NB4 (cell line): Measurements from ENCODE around the gene ADGRB3.

Experiments used
- DNase-seq: peaks from one replicate; pipeline ENCODE4 v3.0.0; 2010; ENCODE audit warnings: low read depth
- H3K4me3 ChIP-seq: one replicate; pipeline ENCODE4 v1.5.1; 2011; ENCODE audit warnings: mild to moderate bottlenecking, low read depth, low read length, moderate library complexity
- MYC ChIP-seq: IDR thresholded peaks from 2 replicates; pipeline ENCODE4 v1.6.1; 2011; ENCODE audit warnings: low read depth, low read length
- POLR2A ChIP-seq: IDR thresholded peaks from 2 replicates; pipeline ENCODE4 v1.6.1; 2011; ENCODE audit warnings: mild to moderate bottlenecking; ENCODE audit not compliant: insufficient read length; ENCODE audit errors: extremely low read depth
- TF ChIP-seq, protein P1 (sequence below): IDR thresholded peaks from 2 replicates; pipeline ENCODE4 v1.6.1; 2011; ENCODE audit warnings: low read depth, low read length
- TF ChIP-seq, protein P2 (sequence below): IDR thresholded peaks from one replicate; pipeline ENCODE4 v1.5.1; 2012; ENCODE audit warnings: low read depth, low read length

ADGRB3 gene

DNA sequence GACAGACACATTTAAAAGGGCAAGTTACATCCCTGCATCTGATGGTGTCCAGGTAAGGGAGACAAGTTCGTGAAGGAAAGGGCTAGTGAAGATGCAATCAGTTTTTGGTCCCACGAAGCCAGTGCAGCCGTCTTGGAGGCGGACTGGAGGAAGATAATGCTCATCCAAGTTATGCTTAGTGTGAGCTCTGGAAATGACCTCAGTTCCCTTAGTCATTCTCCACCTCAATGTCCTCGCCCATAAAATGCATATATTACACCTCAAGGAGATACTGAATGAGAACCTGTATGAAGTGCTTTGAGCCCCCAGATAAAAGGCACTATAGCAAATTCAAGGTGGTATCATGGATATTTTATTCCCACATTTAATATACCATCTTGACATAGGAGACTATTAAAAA lies 358.8 kb downstream of the ADGRB3 start:
- TF ChIP-seq MYC = no peak
- TF ChIP-seq POLR2A = no peak
- TF ChIP-seq, protein P1, sequence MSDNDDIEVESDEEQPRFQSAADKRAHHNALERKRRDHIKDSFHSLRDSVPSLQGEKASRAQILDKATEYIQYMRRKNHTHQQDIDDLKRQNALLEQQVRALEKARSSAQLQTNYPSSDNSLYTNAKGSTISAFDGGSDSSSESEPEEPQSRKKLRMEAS = no peak
- TF ChIP-seq, protein P2, sequence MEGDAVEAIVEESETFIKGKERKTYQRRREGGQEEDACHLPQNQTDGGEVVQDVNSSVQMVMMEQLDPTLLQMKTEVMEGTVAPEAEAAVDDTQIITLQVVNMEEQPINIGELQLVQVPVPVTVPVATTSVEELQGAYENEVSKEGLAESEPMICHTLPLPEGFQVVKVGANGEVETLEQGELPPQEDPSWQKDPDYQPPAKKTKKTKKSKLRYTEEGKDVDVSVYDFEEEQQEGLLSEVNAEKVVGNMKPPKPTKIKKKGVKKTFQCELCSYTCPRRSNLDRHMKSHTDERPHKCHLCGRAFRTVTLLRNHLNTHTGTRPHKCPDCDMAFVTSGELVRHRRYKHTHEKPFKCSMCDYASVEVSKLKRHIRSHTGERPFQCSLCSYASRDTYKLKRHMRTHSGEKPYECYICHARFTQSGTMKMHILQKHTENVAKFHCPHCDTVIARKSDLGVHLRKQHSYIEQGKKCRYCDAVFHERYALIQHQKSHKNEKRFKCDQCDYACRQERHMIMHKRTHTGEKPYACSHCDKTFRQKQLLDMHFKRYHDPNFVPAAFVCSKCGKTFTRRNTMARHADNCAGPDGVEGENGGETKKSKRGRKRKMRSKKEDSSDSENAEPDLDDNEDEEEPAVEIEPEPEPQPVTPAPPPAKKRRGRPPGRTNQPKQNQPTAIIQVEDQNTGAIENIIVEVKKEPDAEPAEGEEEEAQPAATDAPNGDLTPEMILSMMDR = no peak
- no peak for DNase-seq
- H3K4me3 ChIP-seq = no peak overlapping the region

- TF ChIP-seq, protein P2 = no peak
- TF ChIP-seq MYC (no peak), POLR2A (no peak)
- TF ChIP-seq, protein P1 = no peak
- no peak for DNase-seq
- no peak overlapping the region for H3K4me3 ChIP-seq
Observed at GRCh38 chr6:68994521-68994920, 359.4 kb downstream of the ADGRB3 start.

- DNase-seq = no peak
Observed at GRCh38 chr6:69005199-69005598, 370.1 kb downstream of the ADGRB3 start.

DNA sequence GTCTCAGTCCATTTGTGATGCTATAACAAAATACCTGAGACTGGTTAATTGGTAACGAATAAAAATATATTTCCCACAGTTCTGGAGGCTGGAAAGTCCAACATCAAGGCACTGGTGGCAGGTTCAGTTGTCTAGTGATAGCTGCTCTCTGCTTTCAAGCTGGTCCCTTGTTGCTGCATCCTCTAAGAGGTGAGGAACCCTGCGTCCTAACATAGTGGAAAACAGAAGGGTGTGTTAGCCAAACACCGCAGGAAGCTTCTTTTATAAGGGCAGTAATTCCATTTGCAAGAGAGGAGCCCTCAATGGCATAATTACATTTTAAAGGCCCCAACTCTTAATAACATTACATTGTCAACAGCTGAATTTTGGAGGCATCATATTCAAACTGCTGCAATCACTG lies 372.7 kb downstream of the ADGRB3 start:
- no peak for DNase-seq
- H3K4me3 ChIP-seq = no peak overlapping the region
- TF ChIP-seq, protein P2 = no peak
- no peak for TF ChIP-seq MYC
- TF ChIP-seq, protein P1 = no peak
- no peak for TF ChIP-seq POLR2A

More at GRCh38 chr6:69005199-69005598, 370.1 kb downstream of the ADGRB3 start:
- TF ChIP-seq, protein P2 = no peak
- TF ChIP-seq, protein P1 = no peak
- TF ChIP-seq MYC = no peak
- TF ChIP-seq POLR2A = no peak
- no peak overlapping the region for H3K4me3 ChIP-seq

DNA sequence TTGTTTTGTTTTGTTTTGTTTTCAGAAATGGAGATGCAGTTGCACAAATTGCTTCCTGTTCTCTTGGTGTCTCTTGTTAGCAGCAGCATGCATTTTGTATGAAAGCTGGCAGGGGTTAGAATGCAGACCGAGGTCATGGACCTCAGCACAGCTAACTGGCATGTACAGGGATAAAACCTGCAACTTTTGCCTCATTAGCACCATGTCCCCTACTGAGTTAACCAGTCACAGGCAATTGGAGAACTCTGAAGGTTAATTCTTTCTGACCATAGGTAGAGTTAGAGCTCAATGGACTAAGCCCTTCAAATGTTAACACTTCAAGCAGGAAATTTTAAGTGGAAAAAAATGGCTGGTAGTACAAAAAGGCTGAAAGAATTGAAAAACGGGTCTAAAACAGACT lies 377.1 kb downstream of the ADGRB3 start:
- DNase-seq = no peak
- H3K4me3 ChIP-seq = no peak overlapping the region
- TF ChIP-seq, protein P1 = no peak
- TF ChIP-seq POLR2A = no peak
- TF ChIP-seq MYC = no peak
- TF ChIP-seq, protein P2 = no peak

GRCh38 chr6:69012876-69013275 lies 377.8 kb downstream of the ADGRB3 start:
- TF ChIP-seq POLR2A = no peak
- no peak overlapping the region for H3K4me3 ChIP-seq
- DNase-seq = no peak
